PFSK-1 (cell line): Measurements from ENCODE around the gene HECTD4.

Source experiments
- FOXP2 ChIP-seq: optimal IDR thresholded peaks from 2 replicates; pipeline ENCODE3; 2011; ENCODE audit warnings: borderline replicate concordance, control low read depth, inconsistent platforms; ENCODE audit not compliant: insufficient read depth; ENCODE audit errors: extremely low read length, extremely low read depth
- POLR2AphosphoS5 ChIP-seq: IDR thresholded peaks from 2 replicates; pipeline ENCODE4 v1.6.1; 2012; ENCODE audit warnings: low read depth, mild to moderate bottlenecking, control low read depth, low read length, moderate library complexity
- TAF1 ChIP-seq: IDR thresholded peaks from 2 replicates; pipeline ENCODE4 v1.6.1; 2012; ENCODE audit warnings: low read length, control low read depth, borderline replicate concordance; ENCODE audit not compliant: insufficient read depth
- TF ChIP-seq, protein P1 (sequence below), 2 experiments: IDR thresholded peaks; 2 replicates each; pipeline versions ENCODE4 v1.6.1 to v1.8.0; 2011 to 2012; ENCODE audit warnings: low read depth in 2 of 2, low read length in 2 of 2, control low read depth in 1 of 2, inconsistent platforms in 1 of 2, mild to moderate bottlenecking in 1 of 2, moderate library complexity in 1 of 2; ENCODE audit not compliant: insufficient read depth in 1 of 2

DNA sequence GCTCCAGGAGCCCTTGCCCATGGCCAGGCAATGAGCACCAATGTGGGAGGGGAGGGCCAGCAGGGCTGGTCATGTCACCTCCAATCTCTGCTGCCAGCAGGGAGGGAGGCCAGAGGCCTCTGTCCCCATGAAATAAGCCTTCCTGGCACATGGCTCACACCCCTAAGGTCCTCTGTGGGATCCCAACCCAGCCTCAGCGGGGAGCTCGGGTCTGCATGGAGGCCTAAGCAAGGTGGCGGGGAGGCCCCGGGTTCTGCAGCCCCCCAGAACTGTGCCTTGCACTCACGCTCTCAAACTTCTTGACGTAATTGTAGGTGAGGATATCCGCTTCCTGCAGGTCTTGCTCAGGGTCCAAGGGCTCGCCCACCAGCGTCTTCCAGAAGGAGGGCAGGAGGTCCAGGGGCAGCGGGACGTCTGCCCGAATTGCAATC, 215.2 kb downstream of the HECTD4 start:
- TF ChIP-seq, protein P1, sequence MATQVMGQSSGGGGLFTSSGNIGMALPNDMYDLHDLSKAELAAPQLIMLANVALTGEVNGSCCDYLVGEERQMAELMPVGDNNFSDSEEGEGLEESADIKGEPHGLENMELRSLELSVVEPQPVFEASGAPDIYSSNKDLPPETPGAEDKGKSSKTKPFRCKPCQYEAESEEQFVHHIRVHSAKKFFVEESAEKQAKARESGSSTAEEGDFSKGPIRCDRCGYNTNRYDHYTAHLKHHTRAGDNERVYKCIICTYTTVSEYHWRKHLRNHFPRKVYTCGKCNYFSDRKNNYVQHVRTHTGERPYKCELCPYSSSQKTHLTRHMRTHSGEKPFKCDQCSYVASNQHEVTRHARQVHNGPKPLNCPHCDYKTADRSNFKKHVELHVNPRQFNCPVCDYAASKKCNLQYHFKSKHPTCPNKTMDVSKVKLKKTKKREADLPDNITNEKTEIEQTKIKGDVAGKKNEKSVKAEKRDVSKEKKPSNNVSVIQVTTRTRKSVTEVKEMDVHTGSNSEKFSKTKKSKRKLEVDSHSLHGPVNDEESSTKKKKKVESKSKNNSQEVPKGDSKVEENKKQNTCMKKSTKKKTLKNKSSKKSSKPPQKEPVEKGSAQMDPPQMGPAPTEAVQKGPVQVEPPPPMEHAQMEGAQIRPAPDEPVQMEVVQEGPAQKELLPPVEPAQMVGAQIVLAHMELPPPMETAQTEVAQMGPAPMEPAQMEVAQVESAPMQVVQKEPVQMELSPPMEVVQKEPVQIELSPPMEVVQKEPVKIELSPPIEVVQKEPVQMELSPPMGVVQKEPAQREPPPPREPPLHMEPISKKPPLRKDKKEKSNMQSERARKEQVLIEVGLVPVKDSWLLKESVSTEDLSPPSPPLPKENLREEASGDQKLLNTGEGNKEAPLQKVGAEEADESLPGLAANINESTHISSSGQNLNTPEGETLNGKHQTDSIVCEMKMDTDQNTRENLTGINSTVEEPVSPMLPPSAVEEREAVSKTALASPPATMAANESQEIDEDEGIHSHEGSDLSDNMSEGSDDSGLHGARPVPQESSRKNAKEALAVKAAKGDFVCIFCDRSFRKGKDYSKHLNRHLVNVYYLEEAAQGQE (IDR thresholded peaks at IDR 0.05; ENCODE audit: insufficient read depth in 1 of 2, low read depth in 2 of 2, low read length in 2 of 2): no peak
- TF ChIP-seq POLR2AphosphoS5: no peak
- no peak for TF ChIP-seq TAF1
- no peak for TF ChIP-seq FOXP2
